ENCODE data around the gene CABP5.
"Not testable (repeated sequence)": the region's sequence is repeated elsewhere in the genome, so short reads cannot be mapped to it uniquely, and the experiment has no call there.

Gene CABP5

GRCh38 chr19:48043675-48044258, at the start of gene CABP5:
TSS of gene CABP5 (minus strand) at chr19:48044079. CDS start at chr19:48043922, 157 bp downstream.
- DNase-seq (ENCODE audit: low spot score) (no peak), FAIRE-seq (no peak)

- not testable (repeated sequence) for FAIRE-seq
- peak; percentile 31 for DNase-seq (ENCODE audit: low spot score)
Observed at GRCh38 chr19:48091111-48091718, 47.3 kb upstream of the CABP5 start.

- FAIRE-seq (no peak), DNase-seq (ENCODE audit: low spot score) (no peak)
Observed at GRCh38 chr19:48090281-48090802, 46.5 kb upstream of the CABP5 start.

- not testable (repeated sequence) for FAIRE-seq; DNase-seq (ENCODE audit: low spot score)
Observed at GRCh38 chr19:48088991-48089390, 45.1 kb upstream of the CABP5 start.

GRCh38 chr19:48085904-48086864, 42.3 kb upstream of the CABP5 start:
- no peak for FAIRE-seq
- DNase-seq (ENCODE audit: low spot score), result no peak

- FAIRE-seq, result no peak
- no peak for DNase-seq (ENCODE audit: low spot score)
Observed at GRCh38 chr19:48085076-48085475, 41.2 kb upstream of the CABP5 start.

- DNase-seq (ENCODE audit: low spot score) (no peak), FAIRE-seq (no peak)
Observed at GRCh38 chr19:48081106-48081505, 37.2 kb upstream of the CABP5 start.

- DNase-seq (ENCODE audit: low spot score); FAIRE-seq: not testable (repeated sequence)
Observed at GRCh38 chr19:48070177-48070769, 26.4 kb upstream of the CABP5 start.

- no peak for DNase-seq (ENCODE audit: low spot score)
- no peak for FAIRE-seq
Observed at GRCh38 chr19:48069435-48069834, 25.6 kb upstream of the CABP5 start.

GRCh38 chr19:48064509-48064908, 20.6 kb upstream of the CABP5 start:
- DNase-seq (ENCODE audit: low spot score) (no peak), FAIRE-seq (no peak)

- no peak for DNase-seq (ENCODE audit: low spot score)
- no peak for FAIRE-seq
Observed at GRCh38 chr19:48061401-48062344, 17.8 kb upstream of the CABP5 start.

GRCh38 chr19:48060381-48060780, 16.5 kb upstream of the CABP5 start:
- FAIRE-seq (no peak), DNase-seq (ENCODE audit: low spot score) (no peak)

- DNase-seq (ENCODE audit: low spot score) (no peak), FAIRE-seq (no peak)
Observed at GRCh38 chr19:48059331-48059730, 15.5 kb upstream of the CABP5 start.

GRCh38 chr19:48053856-48054255, 10.0 kb upstream of the CABP5 start:
- FAIRE-seq, result no peak
- no peak for DNase-seq (ENCODE audit: low spot score)

- DNase-seq (ENCODE audit: low spot score) (no peak), FAIRE-seq (no peak)
Observed at GRCh38 chr19:48053076-48053475, 9.2 kb upstream of the CABP5 start.

GRCh38 chr19:48051335-48052033, 7.6 kb upstream of the CABP5 start:
- FAIRE-seq (no peak), DNase-seq (ENCODE audit: low spot score) (no peak)

- DNase-seq (ENCODE audit: low spot score) (no peak), FAIRE-seq (no peak)
Observed at GRCh38 chr19:48044561-48044960, 682 bp upstream of the CABP5 start.

- FAIRE-seq (no peak), DNase-seq (ENCODE audit: low spot score) (no peak)
Observed at GRCh38 chr19:48041877-48042580, 1.9 kb downstream of the CABP5 start.

- FAIRE-seq, result no peak
- DNase-seq (ENCODE audit: low spot score), result no peak
Observed at GRCh38 chr19:48036765-48037164, 7.1 kb downstream of the CABP5 start.
